ENCODE data around the gene LRRTM4. TPM values are rescaled to one million over a fixed set of nuclear protein-coding genes. Genes with fewer than 3 reads are reported as not detected.

The LRRTM4 gene
- total and polyA plus RNA-seq, 4 experiments from 2014 or later, result not detected

DNA sequence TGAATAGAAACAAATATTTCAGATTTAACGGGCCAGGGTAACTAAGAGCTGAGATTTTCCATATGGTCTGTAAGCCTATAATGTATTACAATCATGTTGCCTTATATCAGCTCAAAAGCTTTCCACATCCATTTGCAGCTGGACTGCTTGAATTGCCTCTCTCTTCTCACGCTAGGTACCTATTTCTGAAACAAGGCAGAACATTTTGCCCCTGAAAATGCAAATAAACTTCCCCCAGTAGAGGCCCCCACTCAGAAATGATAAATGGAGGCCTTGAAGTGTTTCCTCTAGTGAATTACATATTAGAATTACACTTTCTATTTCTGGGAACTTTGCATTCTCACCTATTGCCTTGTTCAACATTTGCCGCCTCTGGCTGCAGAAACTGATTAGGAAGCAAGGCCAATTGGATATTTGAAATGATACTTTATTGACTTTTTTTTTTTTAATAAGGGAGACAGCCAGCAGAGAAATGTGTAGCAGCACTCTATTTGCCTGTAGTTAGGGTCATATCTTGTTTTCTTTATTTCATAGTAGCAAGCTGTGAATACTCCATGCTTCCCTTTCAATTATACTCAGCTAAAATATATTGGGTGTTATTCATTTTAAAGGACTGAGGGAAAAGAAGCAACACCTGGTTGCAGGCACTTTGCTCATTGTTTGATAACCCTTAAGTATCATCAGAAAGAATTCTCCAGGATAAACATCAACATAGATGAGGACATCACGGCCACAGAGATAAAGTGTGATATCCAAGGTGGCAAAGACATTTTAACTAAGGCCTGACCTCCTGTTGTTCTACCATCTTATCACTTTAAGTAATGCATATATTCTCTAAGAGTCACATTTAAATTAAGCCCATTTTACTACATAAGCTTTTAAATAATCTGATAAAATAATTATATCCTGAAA lies 505.5 kb downstream of the LRRTM4 start:
- CTCF ChIA-PET (ENCODE audit: partially characterized antibody), result interaction anchor here (0.7 kb wide), 1 partner anchor 9 kb away, joined by 3 read pairs; no protein-coding TSS in a partner anchor

DNA sequence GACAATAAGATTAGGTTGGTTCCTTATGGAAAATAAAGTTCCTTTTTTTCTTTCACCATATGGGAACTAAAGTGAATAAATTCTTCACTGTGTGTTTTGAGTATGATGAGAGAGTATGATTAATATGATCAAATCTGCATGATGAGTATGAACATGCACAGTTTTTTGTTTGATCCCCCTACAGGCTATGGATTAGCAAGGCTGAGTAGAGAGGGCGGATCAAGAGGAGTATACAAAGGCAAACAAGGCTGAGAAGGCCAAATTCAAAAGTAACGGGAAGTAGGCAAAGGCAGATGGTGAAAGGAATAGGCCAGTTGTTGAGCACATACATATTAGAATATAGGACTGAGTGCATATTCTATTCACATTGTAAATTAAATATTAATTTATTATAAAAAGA lies 508.2 kb downstream of the LRRTM4 start:
- Histone ChIP-seq H3K9me3 (ENCODE audit: control insufficient read depth in 1 of 2, low read length in 2 of 2) (no peaks in the 10 kb centered on the region), H3K4me1 (ENCODE audit: insufficient read depth, low read length) (no peaks in the 10 kb centered on the region), H3K4me3 (ENCODE audit: low read length in 2 of 2) (no peak overlapping the region), H3K36me3 (ENCODE audit: insufficient read depth, low read length) (no peaks in the 10 kb centered on the region), H3K27me3 (ENCODE audit: insufficient read depth, low read length) (no peaks in the 10 kb centered on the region), H3K27ac (ENCODE audit: low read depth, low read length) (no peak overlapping the region)
- H3K4me1 Mint-ChIP-seq, result no peaks in the 10 kb centered on the region
- H3K4me3 Mint-ChIP-seq, result no peak overlapping the region
- POLR2A ChIA-PET (ENCODE audit: partially characterized antibody), result no interaction called here
- DNase-seq, result no peak
- intact Hi-C loops (cut with micrococcal nuclease), result no loop called here
- H3K27ac Mint-ChIP-seq, result no peak overlapping the region
- no peaks in the 10 kb centered on the region for H3K27me3 Mint-ChIP-seq
- H3K9me3 Mint-ChIP-seq, result peaks cover 0 to 17% (median 8%) of the 10 kb centered on the region in 8 donors
- no peaks in the 10 kb centered on the region for H3K36me3 Mint-ChIP-seq
- CTCF ChIA-PET (ENCODE audit: partially characterized antibody), result no interaction called here

More for the DNA sequence above, 505.5 kb downstream of the LRRTM4 start:
- POLR2A ChIA-PET (ENCODE audit: partially characterized antibody), result no interaction called here
- intact Hi-C loops (cut with micrococcal nuclease), result no loop called here
- Histone ChIP-seq H3K4me3 (ENCODE audit: low read length in 2 of 2) (no peak overlapping the region), H3K27ac (ENCODE audit: low read depth, low read length) (no peak overlapping the region), H3K4me1 (ENCODE audit: insufficient read depth, low read length) (no peaks in the 10 kb centered on the region), H3K9me3 (ENCODE audit: control insufficient read depth in 1 of 2, low read length in 2 of 2) (no peaks in the 10 kb centered on the region), H3K36me3 (ENCODE audit: insufficient read depth, low read length) (no peaks in the 10 kb centered on the region), H3K27me3 (ENCODE audit: insufficient read depth, low read length) (no peaks in the 10 kb centered on the region)
- DNase-seq, result no peak
- H3K4me3 Mint-ChIP-seq, result no peak overlapping the region
- H3K9me3 Mint-ChIP-seq, result peaks cover 0 to 13% (median 7%) of the 10 kb centered on the region in 8 donors
- H3K27me3 Mint-ChIP-seq, result no peaks in the 10 kb centered on the region
- no peak overlapping the region for H3K27ac Mint-ChIP-seq
- H3K4me1 Mint-ChIP-seq, result no peaks in the 10 kb centered on the region
- no peaks in the 10 kb centered on the region for H3K36me3 Mint-ChIP-seq

DNA sequence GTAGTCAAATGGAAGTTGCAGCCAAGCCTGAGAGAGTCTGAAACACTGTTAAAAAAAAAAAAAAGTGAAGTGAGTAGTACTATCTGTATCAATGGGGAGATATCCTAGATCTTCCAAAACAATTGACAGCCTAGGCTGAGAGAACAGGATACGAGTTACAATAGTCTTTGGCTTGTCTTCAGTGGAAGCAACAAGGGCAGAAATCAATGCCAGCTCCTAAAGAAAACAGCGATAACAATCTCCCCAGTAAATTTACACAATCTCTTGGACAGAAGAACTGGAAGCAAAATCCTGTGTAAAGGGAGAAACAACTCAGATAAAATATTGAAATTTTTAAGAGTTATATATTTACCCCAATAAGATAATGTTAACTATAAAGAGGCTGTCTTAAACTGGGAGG lies 508.7 kb downstream of the LRRTM4 start:
- no peaks in the 10 kb centered on the region for H3K27me3 ChIP-seq (ENCODE audit: insufficient read depth, low read length)
- H3K4me1 Mint-ChIP-seq, result no peaks in the 10 kb centered on the region

DNA sequence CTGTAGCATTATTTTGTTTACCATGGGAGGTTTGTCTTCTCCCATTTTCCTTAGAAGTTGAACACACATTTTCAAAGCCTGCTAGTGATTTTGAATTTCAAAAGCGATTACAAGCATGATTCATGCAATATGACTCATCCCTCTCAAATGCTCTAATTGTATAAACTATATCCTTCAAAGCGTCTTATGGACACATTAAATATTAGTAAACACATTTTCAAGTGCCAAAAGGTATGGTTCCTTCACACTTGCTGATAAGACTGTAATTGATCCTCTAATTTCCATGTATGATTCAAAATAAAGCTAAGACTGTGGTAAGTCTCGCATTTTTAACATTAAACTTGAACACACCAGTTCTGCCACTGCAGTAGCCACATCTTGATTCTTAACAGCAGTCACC lies 512.9 kb downstream of the LRRTM4 start:
- Histone ChIP-seq H3K27ac (ENCODE audit: low read depth, low read length) (no peak overlapping the region), H3K36me3 (ENCODE audit: insufficient read depth, low read length) (no peaks in the 10 kb centered on the region), H3K4me3 (ENCODE audit: low read length in 2 of 2) (no peak overlapping the region), H3K9me3 (ENCODE audit: control insufficient read depth in 1 of 2, low read length in 2 of 2) (no peaks in the 10 kb centered on the region), H3K4me1 (ENCODE audit: insufficient read depth, low read length) (no peaks in the 10 kb centered on the region), H3K27me3 (ENCODE audit: insufficient read depth, low read length) (no peaks in the 10 kb centered on the region)
- peaks cover 3 to 23% (median 12%) of the 10 kb centered on the region in 8 donors for H3K9me3 Mint-ChIP-seq
- no peaks in the 10 kb centered on the region for H3K27me3 Mint-ChIP-seq
- no peak for DNase-seq
- CTCF ChIA-PET (ENCODE audit: partially characterized antibody), result no interaction called here
- no peak overlapping the region for H3K4me3 Mint-ChIP-seq
- intact Hi-C loops (cut with micrococcal nuclease), result no loop called here
- no peak overlapping the region for H3K27ac Mint-ChIP-seq
- no peaks in the 10 kb centered on the region for H3K36me3 Mint-ChIP-seq
- POLR2A ChIA-PET (ENCODE audit: partially characterized antibody), result no interaction called here
- H3K4me1 Mint-ChIP-seq, result no peaks in the 10 kb centered on the region

More for the DNA sequence above, 508.7 kb downstream of the LRRTM4 start:
- intact Hi-C loops (cut with micrococcal nuclease), result no loop called here
- Histone ChIP-seq H3K4me1 (ENCODE audit: insufficient read depth, low read length) (no peaks in the 10 kb centered on the region), H3K4me3 (ENCODE audit: low read length in 2 of 2) (no peak overlapping the region), H3K27ac (ENCODE audit: low read depth, low read length) (no peak overlapping the region), H3K9me3 (ENCODE audit: control insufficient read depth in 1 of 2, low read length in 2 of 2) (no peaks in the 10 kb centered on the region), H3K36me3 (ENCODE audit: insufficient read depth, low read length) (no peaks in the 10 kb centered on the region)
- H3K27me3 Mint-ChIP-seq, result no peaks in the 10 kb centered on the region
- no peak overlapping the region for H3K27ac Mint-ChIP-seq
- H3K36me3 Mint-ChIP-seq, result no peaks in the 10 kb centered on the region
- no peak overlapping the region for H3K4me3 Mint-ChIP-seq
- CTCF ChIA-PET (ENCODE audit: partially characterized antibody), result no interaction called here
- POLR2A ChIA-PET (ENCODE audit: partially characterized antibody), result no interaction called here
- DNase-seq, result no peak
- peaks cover 0 to 21% (median 8%) of the 10 kb centered on the region in 8 donors for H3K9me3 Mint-ChIP-seq

DNA sequence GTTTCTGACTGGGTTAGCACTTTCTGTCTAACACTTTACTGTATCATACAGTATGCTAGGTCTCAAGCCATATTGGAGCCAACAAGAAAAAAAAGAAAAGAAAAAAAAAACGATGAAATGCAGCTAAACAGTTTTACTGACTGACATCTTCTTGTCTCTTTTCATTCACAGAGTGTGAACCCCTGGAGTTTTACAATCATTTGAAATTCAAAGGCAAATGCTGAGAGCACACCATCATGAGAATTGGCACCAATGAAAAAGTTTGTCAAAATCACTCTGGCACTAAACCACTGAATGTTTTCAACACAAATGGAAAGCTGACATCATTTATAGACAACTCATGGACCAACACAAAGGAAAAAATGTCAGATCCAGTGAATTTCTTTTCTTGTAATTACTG lies 513.3 kb downstream of the LRRTM4 start:
- Mint-ChIP-seq H3K27me3 (no peaks in the 10 kb centered on the region), H3K36me3 (no peaks in the 10 kb centered on the region), H3K9me3 (peaks cover 3 to 23% (median 11%) of the 10 kb centered on the region in 8 donors), H3K4me3 (no peak overlapping the region), H3K27ac (no peak overlapping the region), H3K4me1 (no peaks in the 10 kb centered on the region)
- POLR2A ChIA-PET (ENCODE audit: partially characterized antibody), result no interaction called here
- Histone ChIP-seq H3K4me1 (ENCODE audit: insufficient read depth, low read length) (no peaks in the 10 kb centered on the region), H3K27ac (ENCODE audit: low read depth, low read length) (no peak overlapping the region), H3K36me3 (ENCODE audit: insufficient read depth, low read length) (no peaks in the 10 kb centered on the region), H3K9me3 (ENCODE audit: control insufficient read depth in 1 of 2, low read length in 2 of 2) (no peaks in the 10 kb centered on the region), H3K27me3 (ENCODE audit: insufficient read depth, low read length) (no peaks in the 10 kb centered on the region), H3K4me3 (ENCODE audit: low read length in 2 of 2) (no peak overlapping the region)
- intact Hi-C loops (cut with micrococcal nuclease), result no loop called here
- DNase-seq, result no peak
- CTCF ChIA-PET (ENCODE audit: partially characterized antibody), result no interaction called here

DNA sequence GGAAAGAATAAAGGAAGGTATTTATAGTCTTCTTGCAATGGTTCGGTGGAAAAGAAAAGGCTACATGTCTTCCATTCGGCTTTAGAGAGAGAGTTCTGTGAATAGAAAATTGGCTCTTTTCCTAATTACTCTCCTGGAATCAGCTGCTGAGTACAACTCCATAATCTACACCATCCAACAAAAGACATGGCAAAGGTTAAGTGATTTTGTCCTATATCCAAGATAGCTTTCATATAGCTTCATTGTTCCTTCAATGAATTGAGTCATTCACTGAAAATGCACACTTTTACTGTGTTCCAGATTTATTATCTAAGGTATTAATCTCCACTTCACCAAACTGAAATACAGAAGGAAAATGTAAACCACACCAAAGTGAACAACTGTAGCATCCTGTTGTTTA lies 514.5 kb downstream of the LRRTM4 start:
- no peaks in the 10 kb centered on the region for H3K4me1 ChIP-seq (ENCODE audit: insufficient read depth, low read length)
- peaks cover 3 to 23% (median 15%) of the 10 kb centered on the region in 8 donors for H3K9me3 Mint-ChIP-seq
- H3K4me1 Mint-ChIP-seq, result no peaks in the 10 kb centered on the region
- H3K9me3 ChIP-seq (ENCODE audit: control insufficient read depth in 1 of 2, low read length in 2 of 2), result no peaks in the 10 kb centered on the region
- ChIA-PET POLR2A (ENCODE audit: partially characterized antibody) (no interaction called here), CTCF (ENCODE audit: partially characterized antibody) (interaction anchor here (0.6 kb wide), 1 partner anchor 9 kb away, joined by 3 read pairs; no protein-coding TSS in a partner anchor)
- no peak for DNase-seq
- intact Hi-C loops (cut with micrococcal nuclease), result no loop called here
- H3K36me3 ChIP-seq (ENCODE audit: insufficient read depth, low read length), result no peaks in the 10 kb centered on the region
- no peak overlapping the region for H3K27ac ChIP-seq (ENCODE audit: low read depth, low read length)
- no peak overlapping the region for H3K4me3 Mint-ChIP-seq
- H3K27me3 Mint-ChIP-seq, result no peaks in the 10 kb centered on the region
- H3K27me3 ChIP-seq (ENCODE audit: insufficient read depth, low read length), result no peaks in the 10 kb centered on the region
- no peak overlapping the region for H3K27ac Mint-ChIP-seq
- H3K4me3 ChIP-seq (ENCODE audit: low read length in 2 of 2), result no peak overlapping the region
- H3K36me3 Mint-ChIP-seq, result no peaks in the 10 kb centered on the region

DNA sequence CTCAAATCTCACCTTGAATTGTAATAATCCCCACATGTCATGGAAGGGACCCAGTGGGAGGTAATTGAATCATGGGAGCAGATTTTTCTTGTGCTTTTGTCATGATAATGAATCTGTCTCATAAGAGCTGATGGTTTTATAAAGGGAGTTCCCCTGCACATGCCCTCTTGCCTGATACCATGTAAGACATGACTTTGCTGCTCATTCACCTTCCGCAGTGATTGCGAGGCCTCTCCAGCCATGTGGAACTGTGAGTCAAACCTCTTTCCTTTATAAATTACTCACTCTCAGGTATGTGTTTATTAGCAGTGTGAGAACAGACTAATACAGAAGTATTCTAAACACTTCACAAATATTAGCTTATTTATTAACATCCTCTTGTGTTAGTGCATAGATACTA lies 516.7 kb downstream of the LRRTM4 start:
- H3K27ac Mint-ChIP-seq, result no peak overlapping the region
- H3K4me3 Mint-ChIP-seq, result no peak overlapping the region
- H3K4me1 Mint-ChIP-seq, result no peaks in the 10 kb centered on the region
- Histone ChIP-seq H3K9me3 (ENCODE audit: control insufficient read depth in 1 of 2, low read length in 2 of 2) (no peaks in the 10 kb centered on the region), H3K36me3 (ENCODE audit: insufficient read depth, low read length) (no peaks in the 10 kb centered on the region), H3K4me1 (ENCODE audit: insufficient read depth, low read length) (no peaks in the 10 kb centered on the region), H3K27me3 (ENCODE audit: insufficient read depth, low read length) (no peaks in the 10 kb centered on the region), H3K4me3 (ENCODE audit: low read length in 2 of 2) (no peak overlapping the region), H3K27ac (ENCODE audit: low read depth, low read length) (no peak overlapping the region)
- intact Hi-C loops (cut with micrococcal nuclease), result no loop called here
- no peaks in the 10 kb centered on the region for H3K27me3 Mint-ChIP-seq
- peaks cover 5 to 27% (median 17%) of the 10 kb centered on the region in 8 donors for H3K9me3 Mint-ChIP-seq
- no peak for DNase-seq
- ChIA-PET POLR2A (ENCODE audit: partially characterized antibody) (no interaction called here), CTCF (ENCODE audit: partially characterized antibody) (no interaction called here)
- H3K36me3 Mint-ChIP-seq, result no peaks in the 10 kb centered on the region

Measured in CD4-positive, alpha-beta memory T cell (primary cell).